Stimulated activated CD4-positive, alpha-beta T cell treated with anti-CD3 and anti-CD28 coated beads, Interleukin-12 subunit alpha, Interleukin-12 subunit beta, amount 100 ng/mL, for 48 hours (primary cell): Measurements from ENCODE around the gene GSDME.

Experiments
- DNase-seq, 3 donors: peaks; one replicate each; pipeline ENCODE4 v3.0.0-alpha.2; 2020; ENCODE audit warnings: low read depth in 2 of 3, low spot score in 1 of 3

Gene GSDME

GRCh38 chr7:24773646-24774045 is 16.4 kb upstream of the GSDME start:
- no peak for DNase-seq

DNA sequence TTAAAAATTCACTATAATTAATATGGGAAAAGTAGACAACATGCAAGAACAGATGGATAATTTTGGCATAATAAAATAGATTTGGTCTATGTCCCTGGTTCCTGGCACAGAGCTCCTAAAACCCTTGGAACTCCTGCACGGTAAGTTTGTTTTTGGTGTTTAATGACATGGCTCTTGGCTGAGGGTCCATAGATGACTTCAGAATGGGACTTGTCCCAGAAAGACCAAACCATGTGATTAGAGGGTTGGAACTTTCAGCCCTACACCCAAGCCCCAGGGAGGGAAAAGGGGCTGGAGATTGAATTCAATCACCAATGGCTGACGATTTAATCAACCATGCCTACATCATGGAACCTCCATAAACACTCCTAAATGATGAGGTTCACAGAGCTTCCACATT is 12.6 kb upstream of the GSDME start:
- no peak for DNase-seq

DNA sequence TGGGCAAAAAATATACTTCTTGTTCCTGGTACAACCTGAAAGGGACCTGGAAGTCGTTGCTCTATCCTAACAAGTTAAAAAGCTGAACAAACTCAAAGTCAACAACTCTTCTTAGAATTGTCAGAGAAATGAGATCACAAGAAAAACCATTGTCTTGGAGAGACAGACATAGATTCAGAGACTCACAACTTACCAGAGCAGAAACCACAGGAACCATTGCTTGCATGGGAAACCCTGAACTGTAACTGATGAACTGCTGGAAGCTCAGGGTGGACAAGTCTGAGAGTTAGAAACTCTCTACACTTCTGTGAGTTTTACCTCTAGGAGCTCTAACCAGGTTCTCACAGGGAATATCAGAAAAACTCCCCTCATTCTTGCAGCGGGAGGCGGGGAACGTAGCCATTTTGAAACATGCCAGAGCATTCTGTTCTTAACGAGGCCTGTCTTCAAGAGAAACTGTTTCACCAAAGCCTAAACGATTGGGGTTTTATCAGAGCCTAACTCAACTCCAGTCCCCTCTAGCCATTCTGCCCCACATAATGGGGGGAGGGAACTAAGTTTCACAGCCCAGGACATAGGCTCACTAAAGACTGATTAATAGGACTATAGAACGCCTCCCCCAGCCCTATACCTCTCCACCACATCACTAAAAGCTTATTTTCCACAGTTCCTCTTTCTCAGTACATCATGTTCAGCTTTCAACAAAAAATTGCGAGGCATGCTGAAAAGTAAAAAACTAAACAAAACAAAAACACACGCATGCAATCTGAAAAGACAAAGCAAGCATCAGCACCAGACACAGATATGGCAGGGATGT is 12.0 kb upstream of the GSDME start:
- DNase-seq, result no peak

DNA sequence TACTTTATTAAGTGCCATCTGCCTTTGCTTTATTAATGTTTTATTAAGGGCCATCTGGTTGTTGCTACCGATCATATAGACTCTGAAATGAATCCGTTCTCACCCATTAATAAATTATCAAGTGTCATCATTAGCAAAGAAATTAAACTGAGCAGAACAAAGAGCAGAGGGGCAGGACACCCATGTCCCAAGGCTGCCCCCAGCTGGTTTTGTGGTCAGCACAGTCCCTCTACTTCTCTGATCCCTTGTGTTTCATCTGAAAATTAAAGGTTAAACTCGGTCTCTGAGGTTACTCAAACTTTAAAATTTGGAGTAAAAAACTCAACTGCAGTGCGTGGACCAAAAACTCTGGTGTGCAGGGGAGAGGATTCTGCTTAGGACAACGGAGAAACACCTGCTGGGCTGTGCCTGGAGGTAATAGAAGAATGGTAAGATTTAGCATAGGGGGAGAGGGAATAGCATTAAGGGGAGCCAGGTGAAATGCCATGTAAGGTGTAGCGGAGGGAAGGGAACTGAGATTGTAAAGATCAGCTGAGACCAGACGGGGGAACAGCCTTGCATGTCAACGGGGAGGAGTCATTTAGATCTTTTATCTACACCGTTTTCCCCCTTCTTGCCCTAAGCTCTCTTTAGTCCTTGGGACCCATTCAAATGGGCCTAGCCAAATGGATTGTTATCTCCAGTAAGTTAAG is 10.8 kb upstream of the GSDME start:
- no peak for DNase-seq

- DNase-seq, result no peak
Observed at GRCh38 chr7:24764972-24765744, 7.9 kb upstream of the GSDME start.

GRCh38 chr7:24764011-24764410 is 6.7 kb upstream of the GSDME start:
- no peak for DNase-seq

DNA sequence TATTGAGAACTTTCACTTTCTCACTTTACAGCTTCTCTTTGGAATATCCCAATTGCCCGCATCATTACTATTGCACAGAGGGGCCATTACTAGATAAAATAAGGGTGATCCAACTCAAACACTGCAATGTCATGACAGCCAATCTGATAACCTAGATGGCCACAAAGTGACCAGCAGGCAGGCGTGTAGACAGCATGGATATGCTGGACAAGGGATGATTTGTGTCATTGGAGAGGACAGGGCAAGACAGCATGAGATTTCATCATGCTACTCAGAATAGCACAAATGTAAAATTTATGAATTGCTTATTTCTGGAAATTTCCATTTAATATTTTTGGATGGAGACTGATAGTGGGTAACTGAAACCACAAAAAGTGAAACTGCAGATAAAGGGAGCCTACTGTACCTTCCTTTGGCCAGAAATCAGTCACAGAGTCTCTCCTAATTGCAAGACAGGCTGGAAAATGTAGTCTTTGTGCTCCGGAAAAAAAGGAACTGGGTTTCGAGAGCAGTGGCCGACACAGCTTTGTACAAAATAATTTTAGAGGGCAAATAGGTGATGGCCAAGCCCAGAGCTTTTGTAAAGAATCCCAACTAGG is 6.1 kb upstream of the GSDME start:
- no peak for DNase-seq

- DNase-seq, result no peak
Observed at GRCh38 chr7:24762771-24763170, 5.5 kb upstream of the GSDME start.

GRCh38 chr7:24760968-24761367 is 3.7 kb upstream of the GSDME start:
- no peak for DNase-seq

DNA sequence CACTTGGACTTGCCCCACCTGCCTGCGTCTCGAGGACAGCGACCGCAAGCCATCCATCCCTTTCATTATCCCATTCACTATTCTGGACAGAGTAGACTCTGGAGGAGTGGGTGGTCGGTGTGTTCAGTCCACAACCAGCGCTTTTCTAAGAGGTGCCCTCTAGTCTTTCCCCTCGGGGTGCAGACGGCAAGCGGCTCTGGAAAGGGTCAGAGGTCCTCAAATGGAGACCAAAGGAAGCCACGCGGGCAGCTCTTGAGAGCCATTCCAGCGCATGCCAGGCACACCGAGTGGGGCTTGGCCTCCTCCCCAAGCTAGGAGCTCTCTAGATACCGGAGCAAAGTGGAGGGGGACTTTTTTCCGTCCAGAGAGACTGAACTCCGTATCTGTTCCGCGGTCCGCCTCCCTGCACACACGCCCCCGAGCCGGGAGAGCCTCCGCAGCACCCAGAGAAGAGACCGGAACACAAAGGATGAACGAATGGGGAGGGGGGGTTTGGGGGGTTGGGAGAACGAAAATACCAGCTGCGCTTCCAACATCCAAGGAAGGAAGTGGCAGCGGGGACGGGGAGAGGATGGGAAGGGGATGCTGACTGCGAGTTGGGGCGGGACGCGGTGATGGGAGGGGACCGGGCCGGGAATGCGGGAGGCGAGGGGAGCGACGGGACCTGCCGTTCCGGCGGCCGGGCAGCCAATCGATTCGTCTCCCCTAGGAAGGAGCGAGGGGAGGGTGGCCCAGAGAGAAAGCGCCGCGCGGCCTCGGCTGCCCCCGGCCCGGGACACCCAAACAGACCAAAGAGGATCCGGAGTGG is 515 bp downstream of the GSDME start:
- DNase-seq, result peak in 1 of 3 donors; percentile 12

GRCh38 chr7:24755541-24756407 is 1.5 kb downstream of the GSDME start:
- DNase-seq, result peak in 1 of 3 donors; percentile 17

GRCh38 chr7:24754906-24755506 is 2.3 kb downstream of the GSDME start:
- DNase-seq, result no peak

DNA sequence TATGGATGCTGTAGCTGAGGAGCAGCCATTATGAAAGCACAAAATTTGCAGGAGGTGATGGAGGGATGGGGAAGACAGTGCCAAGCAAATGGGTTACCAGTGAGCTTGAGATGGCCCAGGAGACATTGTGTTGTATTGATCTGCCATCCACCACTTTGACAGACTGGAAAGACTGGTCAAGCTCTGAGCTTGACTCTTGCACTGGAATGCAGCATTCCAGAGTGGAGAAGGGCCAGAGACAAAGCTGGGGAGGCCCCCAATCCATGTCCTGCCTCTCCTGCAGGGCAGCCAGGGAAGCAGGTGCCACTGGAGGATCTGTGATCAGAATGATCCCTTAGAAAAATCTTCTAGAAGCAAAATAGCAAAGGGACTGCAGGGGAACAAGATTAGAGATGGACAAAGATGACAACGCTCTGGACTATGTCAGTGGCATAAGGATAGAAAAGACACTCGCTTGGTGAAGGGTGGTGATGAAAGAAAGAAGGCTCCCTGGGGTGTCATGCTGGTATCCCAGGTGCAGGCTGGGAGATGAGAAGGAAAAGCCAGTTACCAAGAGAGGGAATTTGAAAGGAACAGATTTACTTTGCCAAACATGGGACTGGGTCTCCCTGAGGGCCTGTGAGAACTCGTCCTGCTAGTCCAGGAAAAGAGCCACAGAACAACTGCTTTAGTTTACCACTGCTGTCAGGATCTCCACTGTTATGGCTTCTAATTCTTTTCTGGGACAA is 5.0 kb downstream of the GSDME start:
- no peak for DNase-seq

- no peak for DNase-seq
Observed at GRCh38 chr7:24751484-24751883, 5.8 kb downstream of the GSDME start.

- no peak for DNase-seq
Observed at GRCh38 chr7:24750441-24751055, 6.7 kb downstream of the GSDME start.

DNA sequence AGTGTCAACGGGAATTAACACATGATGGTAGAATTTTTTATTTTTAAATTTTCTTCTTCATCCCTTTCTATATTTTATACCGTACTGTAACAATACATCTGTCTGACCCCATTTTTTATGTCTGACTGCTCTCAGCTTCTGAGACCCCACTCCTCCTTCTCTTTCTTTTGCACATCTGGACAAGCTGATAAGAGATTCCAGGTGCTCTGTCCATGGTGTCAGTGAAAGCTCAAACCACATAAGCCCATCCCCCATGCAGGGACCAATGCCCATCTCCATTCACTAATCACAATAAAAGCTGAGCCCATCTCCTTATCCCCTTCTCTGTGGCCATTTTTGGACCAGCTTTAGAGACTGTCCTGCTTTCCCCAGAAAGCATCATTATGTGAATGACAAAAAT is 8.7 kb downstream of the GSDME start:
- no peak for DNase-seq

GRCh38 chr7:24745355-24745754 is 11.9 kb downstream of the GSDME start:
- no peak for DNase-seq

GRCh38 chr7:24743471-24743870 is 13.8 kb downstream of the GSDME start:
- no peak for DNase-seq
